H7 (cell line): Measurements from ENCODE around the gene EXOSC5. TPM values are rescaled to one million over a fixed set of nuclear protein-coding genes. Genes with fewer than 3 reads are reported as not detected.
"Not testable (repeated sequence)": the region's sequence is repeated elsewhere in the genome, so short reads cannot be mapped to it uniquely, and the experiment has no call there.

Source experiments
- DNase-seq: peaks from one replicate; pipeline ENCODE4 v3.0.0; 2012
- H3K27me3 ChIP-seq: 2 replicates; pipeline ENCODE4 v1.6.0; 2011; ENCODE audit warnings: mild to moderate bottlenecking, low read length; ENCODE audit not compliant: control insufficient read depth, insufficient read depth
- H3K36me3 ChIP-seq: replicated peaks from 2 replicates; pipeline ENCODE4 v1.5.1; 2011; ENCODE audit warnings: low read length; ENCODE audit not compliant: control insufficient read depth, insufficient read depth
- H3K4me3 ChIP-seq: 2 replicates; pipeline ENCODE4 v1.5.1; 2011; ENCODE audit warnings: low read depth, mild to moderate bottlenecking, control low read depth, low read length, moderate library complexity; ENCODE audit not compliant: insufficient read depth
- total RNA-seq: library from RNA; depleted of rRNA; stranded (reverse); fragments of >200 nt; shearing (Covaris generic); gene quantifications from 2 replicates; pipeline ENCODE4 v1.2.3, GENCODE V29; 2014

EXOSC5 gene
- total RNA-seq, 1 experiment from 2014 or later = 79.6 TPM

DNA sequence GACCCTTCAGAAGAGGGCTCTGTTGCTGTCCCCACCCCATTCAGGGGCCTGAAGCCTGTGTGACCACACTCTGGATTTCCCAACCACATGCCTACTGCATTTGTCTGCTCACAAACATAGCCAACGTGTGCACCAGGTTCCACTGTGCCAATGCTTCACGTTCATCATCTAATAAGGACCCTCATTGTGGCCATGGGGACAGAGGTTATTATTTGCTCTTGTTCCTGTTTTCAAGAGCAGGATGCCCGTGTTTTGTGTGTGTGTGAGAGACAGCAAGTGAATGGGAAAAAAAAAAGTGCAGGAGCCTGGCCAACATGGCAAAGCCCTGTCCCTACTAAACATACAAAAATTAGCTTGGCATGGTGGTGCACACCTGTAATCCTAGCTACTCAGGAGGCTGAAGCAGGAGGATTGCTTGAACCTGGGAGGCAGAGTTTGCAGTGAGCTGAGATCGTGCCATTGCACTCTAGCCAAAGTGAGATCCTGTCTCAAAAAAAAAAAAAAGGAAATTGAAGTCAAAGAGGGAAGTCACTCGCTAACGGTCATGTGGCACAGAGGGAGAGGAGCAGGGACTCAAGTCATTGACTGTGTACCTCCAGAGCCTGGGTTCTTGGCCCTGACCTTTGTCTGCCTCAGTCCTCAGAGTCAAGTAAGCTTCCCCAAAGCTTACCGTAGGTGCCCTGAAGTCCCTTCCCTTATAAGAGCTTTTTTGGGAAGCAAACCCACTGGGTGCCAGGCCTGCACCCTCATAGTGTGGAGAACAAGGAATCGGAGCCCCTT, 23.1 kb upstream of the EXOSC5 start:
- H3K27me3 ChIP-seq = no peaks in the 10 kb centered on the region
- DNase-seq = no peak
- H3K36me3 ChIP-seq = peaks cover 7% of the 10 kb centered on the region
- H3K4me3 ChIP-seq = no peak overlapping the region

GRCh38 chr19:41416194-41416674, 19.1 kb upstream of the EXOSC5 start:
- Histone ChIP-seq H3K36me3 (peaks cover 7% of the 10 kb centered on the region), H3K4me3 (no peak overlapping the region), H3K27me3 (no peaks in the 10 kb centered on the region)
- DNase-seq = no peak

DNA sequence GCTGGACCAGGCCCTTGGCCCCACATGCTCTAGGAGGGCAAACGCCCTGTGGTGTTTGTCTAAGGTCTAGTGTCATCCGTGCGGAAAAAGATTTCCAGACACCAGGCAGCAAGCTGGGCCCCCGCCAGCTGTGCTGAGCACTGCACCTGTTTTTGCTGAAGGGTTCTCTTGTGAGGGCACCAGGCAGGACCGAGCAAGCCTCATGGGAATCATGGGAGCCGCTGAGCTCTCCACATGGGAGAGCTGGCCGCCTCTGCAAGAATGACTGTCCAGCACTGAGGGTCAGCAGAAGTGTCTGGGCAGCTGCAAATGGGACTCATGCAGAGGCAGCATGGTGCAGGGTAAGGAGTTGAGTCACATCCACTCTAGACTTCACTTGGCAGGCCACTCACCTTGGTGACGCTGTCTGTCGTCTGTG, 18.0 kb upstream of the EXOSC5 start:
- no peak for DNase-seq
- peaks cover 7% of the 10 kb centered on the region for H3K36me3 ChIP-seq
- no peak overlapping the region for H3K4me3 ChIP-seq
- no peaks in the 10 kb centered on the region for H3K27me3 ChIP-seq

DNA sequence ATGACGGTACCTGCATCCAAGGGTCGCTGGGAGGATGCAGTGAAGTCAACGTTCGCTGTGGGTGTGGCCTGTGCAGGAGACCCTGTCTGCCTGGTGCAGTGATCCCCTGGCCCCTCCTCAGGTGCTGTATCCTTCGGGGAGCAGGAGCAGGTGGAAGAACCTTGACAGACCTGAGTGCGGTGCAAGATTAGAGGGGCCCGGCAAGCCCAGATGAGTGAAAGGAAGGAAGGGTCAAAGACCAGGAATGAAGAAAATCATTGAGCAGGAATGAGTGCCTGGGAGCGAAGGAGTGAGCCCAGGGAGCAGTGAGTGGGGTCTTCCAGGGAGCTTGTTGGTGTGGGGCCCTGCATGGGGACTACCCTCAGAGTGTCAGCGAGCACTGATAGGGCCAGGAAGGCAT, 17.3 kb upstream of the EXOSC5 start:
- no peaks in the 10 kb centered on the region for H3K27me3 ChIP-seq
- no peak overlapping the region for H3K4me3 ChIP-seq
- peaks cover 4% of the 10 kb centered on the region for H3K36me3 ChIP-seq
- no peak for DNase-seq

GRCh38 chr19:41413947-41414346, 16.8 kb upstream of the EXOSC5 start:
- no peak overlapping the region for H3K4me3 ChIP-seq
- H3K27me3 ChIP-seq = no peaks in the 10 kb centered on the region
- no peak for DNase-seq
- peaks cover 4% of the 10 kb centered on the region for H3K36me3 ChIP-seq

DNA sequence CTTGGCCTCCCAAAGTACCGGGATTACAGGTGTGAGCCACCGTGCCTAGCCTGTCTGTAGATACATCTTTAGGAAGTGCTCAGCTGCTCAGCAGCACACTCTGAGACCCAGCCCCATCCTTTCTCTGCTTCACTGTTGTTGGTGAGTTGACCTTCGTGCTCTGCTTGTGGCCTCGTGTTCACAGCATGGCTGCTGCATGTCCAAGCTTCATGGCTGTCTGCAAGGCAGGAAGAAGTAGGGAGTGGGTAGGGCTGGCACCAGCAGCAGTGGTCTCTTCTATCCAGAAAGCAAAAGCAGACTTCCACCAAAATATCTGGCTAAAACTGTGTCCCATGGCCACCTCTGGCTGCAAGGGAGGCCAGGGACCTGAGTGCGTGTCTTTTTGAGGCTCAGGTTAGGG, 15.8 kb upstream of the EXOSC5 start:
- Histone ChIP-seq H3K4me3 (no peak overlapping the region), H3K27me3 (no peaks in the 10 kb centered on the region), H3K36me3 (peaks cover 4% of the 10 kb centered on the region; the same call in 1 of the 2 replicates)
- DNase-seq = no peak

DNA sequence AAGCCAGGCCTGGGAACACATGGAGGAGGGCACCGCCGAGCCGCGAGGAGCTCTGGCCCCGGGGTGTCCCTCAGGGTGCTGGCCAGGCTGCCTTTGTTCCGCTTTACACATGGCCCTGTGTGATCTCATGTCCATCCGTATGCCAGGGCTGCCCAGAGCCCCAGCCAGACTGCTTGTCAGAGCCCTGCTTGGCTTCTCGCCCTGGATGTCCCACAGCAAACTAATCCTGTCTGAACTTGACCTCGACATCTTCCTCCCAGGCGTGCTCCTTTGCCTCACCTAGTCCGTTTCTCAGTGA, 14.8 kb upstream of the EXOSC5 start:
- Histone ChIP-seq H3K27me3 (no peaks in the 10 kb centered on the region), H3K36me3 (peaks cover 3% of the 10 kb centered on the region; the same call in 1 of the 2 replicates), H3K4me3 (no peak overlapping the region)
- no peak for DNase-seq

GRCh38 chr19:41411100-41411967, 14.2 kb upstream of the EXOSC5 start:
- DNase-seq = no peak
- Histone ChIP-seq H3K27me3 (no peaks in the 10 kb centered on the region), H3K4me3 (no peak overlapping the region), H3K36me3 (peaks cover 3% of the 10 kb centered on the region; the same call in 1 of the 2 replicates)

DNA sequence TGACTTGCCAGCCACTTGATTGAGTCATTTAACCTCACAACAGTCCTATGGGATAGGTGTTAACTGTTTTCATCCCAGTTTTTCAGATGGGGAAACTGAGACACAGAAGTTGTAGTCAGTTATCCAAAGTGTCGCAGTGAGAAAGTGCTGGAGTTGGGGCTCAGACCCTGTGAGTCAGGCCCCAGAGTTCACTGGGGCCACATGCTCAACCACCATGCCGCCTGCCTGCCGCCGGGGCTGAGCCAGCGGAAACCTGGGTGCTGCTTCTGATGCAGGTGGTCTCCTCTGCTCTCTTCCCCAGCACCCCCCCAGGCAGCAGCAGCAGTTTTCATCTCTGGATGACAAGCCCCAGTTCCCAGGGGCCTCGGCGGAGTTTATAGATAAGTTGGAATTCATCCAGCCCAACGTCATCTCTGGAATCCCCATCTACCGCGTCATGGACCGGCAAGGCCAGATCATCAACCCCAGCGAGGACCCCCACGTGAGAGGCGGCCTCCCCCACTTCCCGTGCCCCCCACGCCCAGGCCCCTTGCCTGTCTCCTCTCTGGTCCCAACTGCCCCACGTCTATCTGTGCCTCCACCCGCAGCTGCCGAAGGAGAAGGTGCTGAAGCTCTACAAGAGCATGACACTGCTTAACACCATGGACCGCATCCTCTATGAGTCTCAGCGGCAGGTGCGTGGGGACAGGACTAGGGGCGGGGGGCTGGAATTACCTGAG, 13.3 kb upstream of the EXOSC5 start:
- DNase-seq = no peak
- Histone ChIP-seq H3K27me3 (no peaks in the 10 kb centered on the region), H3K36me3 (peaks cover 3% of the 10 kb centered on the region; the same call in 1 of the 2 replicates), H3K4me3 (no peak overlapping the region)

DNA sequence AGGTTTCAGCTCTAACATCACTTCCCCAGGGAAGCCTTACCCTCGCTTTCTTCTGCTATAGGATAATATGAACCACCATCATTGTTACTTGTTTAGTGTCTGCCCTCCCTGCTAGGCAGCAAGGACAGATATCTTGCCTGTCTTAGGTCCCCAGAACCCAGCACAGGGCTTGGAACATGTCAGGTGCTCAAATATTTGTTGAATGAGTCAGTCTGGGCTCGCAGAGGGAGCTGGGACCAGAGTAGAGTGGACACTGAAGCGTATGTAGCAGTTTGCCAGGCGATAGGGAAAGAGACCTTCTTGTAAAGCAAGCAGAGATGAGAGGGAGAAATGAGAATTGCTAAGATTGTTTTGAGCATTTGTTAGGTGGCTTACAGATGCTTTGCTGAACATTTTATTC, 12.1 kb upstream of the EXOSC5 start:
- peaks cover 2% of the 10 kb centered on the region; the same call in 1 of the 2 replicates for H3K36me3 ChIP-seq
- no peak overlapping the region for H3K4me3 ChIP-seq
- no peak for DNase-seq
- H3K27me3 ChIP-seq = no peaks in the 10 kb centered on the region

- not testable (repeated sequence) for H3K4me3 ChIP-seq, H3K36me3 ChIP-seq, DNase-seq, H3K27me3 ChIP-seq
Observed at GRCh38 chr19:41408846-41409245, 11.7 kb upstream of the EXOSC5 start.

DNA sequence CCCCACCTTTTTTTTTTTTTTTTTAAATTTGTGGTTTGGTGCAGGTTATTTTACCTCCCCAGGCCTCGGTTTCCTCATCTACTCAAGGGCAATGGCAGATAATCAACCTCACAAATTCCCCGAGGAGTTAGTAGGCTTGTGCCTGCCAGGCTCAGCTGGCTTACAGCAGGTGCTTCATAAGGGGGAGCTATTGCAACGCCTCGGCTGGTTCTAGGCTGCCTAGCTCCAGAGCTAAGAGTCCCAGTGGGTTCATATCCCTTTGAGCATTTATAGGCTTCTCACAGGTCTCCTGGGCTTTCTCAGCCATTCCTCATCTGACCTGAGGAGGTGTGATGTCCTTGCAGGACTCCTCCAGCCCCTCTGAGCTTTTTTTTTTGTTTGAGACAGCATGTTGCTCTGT, 11.1 kb upstream of the EXOSC5 start:
- DNase-seq = no peak
- Histone ChIP-seq H3K36me3 (peaks cover under 1% of the 10 kb centered on the region; the same call in 1 of the 2 replicates), H3K27me3 (no peaks in the 10 kb centered on the region), H3K4me3 (no peak overlapping the region)

- DNase-seq = no peak
- no peaks in the 10 kb centered on the region for H3K36me3 ChIP-seq
- H3K4me3 ChIP-seq = no peak overlapping the region
- H3K27me3 ChIP-seq = no peaks in the 10 kb centered on the region
Observed at GRCh38 chr19:41407271-41407670, 10.1 kb upstream of the EXOSC5 start.

DNA sequence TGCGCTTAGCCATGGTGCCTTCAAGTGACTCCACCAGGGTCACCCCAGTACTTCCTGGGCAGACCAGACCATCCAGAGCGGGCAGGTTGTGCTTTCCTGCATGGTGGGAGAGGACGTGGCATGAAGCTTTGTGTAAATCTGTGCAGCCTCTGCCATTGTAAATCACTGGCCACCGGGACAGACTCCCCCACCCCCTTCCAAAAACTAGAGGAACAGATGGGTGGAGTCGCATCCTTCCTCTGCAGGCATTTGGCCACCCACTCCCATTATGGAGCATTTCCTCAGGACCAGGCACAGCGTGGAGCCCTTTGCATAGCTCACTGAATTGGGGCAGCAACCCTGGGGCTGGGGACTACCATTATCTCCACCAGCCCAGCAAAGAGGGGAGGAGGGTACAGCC, 8.6 kb upstream of the EXOSC5 start:
- Histone ChIP-seq H3K36me3 (no peaks in the 10 kb centered on the region), H3K4me3 (no peak overlapping the region), H3K27me3 (no peaks in the 10 kb centered on the region)
- no peak for DNase-seq
